ENCODE measurements around the gene DVL1. TPM values are rescaled to one million over a fixed set of nuclear protein-coding genes. Genes with fewer than 3 reads are reported as not detected.

Gene DVL1
- total RNA-seq, 1 experiment from 2014 or later: 107 TPM

DNA sequence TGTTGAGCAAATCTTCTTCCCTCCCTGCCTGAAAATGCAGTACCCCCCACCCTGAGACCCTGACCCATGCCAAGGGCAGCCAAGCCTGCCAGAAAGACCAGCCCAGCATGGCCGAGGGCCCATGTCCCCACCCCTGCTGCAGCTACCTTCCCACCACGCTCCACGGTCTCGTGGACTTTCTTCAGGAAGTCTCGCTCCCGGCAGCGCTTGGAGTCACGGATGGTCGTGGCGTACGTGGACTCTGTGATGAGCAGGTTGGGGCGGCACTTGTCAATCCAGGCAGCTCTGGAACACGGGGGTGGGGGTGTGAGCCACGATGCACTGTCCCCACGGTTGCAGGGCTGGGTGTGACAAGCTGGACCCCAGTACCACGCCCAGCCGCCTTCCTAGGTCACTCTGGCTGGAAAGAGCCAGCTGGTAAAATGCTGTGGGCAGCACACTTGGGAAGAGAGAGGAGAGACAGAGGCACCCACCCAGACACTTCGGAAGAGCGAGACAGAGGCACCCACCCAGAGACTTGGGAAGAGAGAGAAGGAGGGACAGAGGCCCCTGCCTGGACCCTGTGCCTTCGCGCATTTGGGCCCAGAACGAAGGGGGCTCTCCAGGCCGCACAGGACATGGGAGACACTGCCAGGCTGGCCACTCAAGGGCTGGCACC, 34.4 kb downstream of the DVL1 start:
- H3K4me3 ChIP-seq: no peak overlapping the region
- DNase-seq: no peak

GRCh38 chr1:1314237-1314586, 35.0 kb downstream of the DVL1 start:
- DNase-seq: no peak
- no peaks in the 10 kb centered on the region for H3K27me3 ChIP-seq
- no peaks in the 10 kb centered on the region for H3K9me3 ChIP-seq
- H3K36me3 ChIP-seq: peaks cover 74% of the 10 kb centered on the region
- H3K4me3 ChIP-seq: no peak overlapping the region

More for the DNA sequence above, 34.4 kb downstream of the DVL1 start:
- Histone ChIP-seq H3K27me3 (no peaks in the 10 kb centered on the region), H3K36me3 (peaks cover 72% of the 10 kb centered on the region), H3K9me3 (no peaks in the 10 kb centered on the region)

- Histone ChIP-seq H3K9me3 (no peaks in the 10 kb centered on the region), H3K27me3 (no peaks in the 10 kb centered on the region), H3K36me3 (peaks cover 69% of the 10 kb centered on the region), H3K4me3 (no peak overlapping the region)
- no peak for DNase-seq
Measured at GRCh38 chr1:1313500-1314236, 35.5 kb downstream of the DVL1 start.

DNA sequence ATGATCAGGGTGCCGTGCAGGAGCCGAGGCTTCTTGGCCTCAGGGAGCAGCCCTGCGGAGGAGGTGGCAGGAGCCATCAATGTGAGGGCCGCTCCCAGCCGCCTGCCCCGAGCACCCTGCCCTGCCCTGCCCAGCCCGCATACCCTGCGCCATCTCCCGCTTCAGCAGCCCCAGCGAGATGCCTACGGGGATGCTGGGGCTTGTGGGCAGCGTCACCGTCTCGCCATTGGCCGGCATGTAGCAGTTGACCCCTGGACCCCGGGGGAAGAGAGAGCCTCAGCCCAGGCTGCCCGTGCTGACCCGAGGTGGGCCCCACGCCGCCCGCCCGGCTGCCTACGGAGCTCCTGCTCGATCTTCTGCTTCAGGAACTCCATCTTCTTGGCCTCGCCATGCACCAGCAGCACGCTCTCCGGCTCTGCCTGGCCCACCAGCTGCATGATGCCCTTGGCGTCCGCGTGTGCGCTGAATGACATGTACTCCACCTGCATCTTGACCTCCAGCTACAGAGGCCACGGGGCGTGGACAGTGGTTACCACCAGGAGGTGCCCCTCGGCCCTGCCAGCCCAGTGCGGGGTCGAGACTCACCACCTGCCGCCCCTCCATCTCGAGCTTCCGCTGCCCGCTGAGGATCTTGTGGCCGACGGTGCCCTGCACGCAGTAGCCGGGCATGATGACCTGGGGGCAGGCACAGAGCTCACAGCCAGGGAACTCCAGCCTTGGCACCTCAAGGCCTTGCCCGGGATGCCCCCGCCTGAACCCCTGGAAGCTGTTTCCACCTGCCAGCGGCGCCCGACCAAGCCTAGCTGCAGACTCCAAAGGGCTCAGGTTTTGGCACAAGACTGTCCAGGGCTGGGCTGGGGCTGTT, 36.5 kb downstream of the DVL1 start:
- Histone ChIP-seq H3K36me3 (peaks cover 65% of the 10 kb centered on the region), H3K27me3 (no peaks in the 10 kb centered on the region), H3K4me3 (no peak overlapping the region), H3K9me3 (no peaks in the 10 kb centered on the region)
- no peak for DNase-seq

- Histone ChIP-seq H3K27me3 (no peaks in the 10 kb centered on the region), H3K4me3 (no peak overlapping the region), H3K36me3 (peaks cover 55% of the 10 kb centered on the region), H3K9me3 (no peaks in the 10 kb centered on the region)
- DNase-seq: no peak
Measured at GRCh38 chr1:1311107-1312104, 37.8 kb downstream of the DVL1 start.

DNA sequence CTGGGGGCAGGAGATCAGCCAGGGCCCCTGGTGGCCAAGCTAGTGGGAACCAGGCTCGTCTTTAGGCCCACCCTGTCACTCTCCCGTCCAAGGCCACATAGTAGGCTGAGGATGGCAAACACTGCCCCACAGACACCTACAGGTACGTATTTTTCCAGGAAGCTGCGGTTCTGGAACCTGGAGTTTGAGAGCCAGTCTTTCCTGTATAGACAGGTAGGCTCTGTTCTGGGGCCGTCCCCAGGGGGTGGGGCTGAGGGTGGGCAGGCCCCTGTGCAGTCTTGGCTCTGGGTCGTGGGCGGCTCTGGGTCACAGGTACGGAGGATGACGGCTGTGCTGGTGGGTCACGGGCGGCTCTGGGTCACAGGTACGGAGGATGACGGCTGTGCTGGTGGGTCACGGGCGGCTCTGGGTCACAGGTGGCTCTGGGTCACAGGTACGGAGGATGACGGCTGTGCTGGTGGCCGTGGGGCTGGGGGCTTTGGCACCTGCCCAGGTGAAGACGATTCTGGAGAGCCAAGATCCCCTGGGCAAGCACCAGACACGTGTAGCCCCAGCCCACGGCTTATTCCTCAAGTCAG, 38.7 kb downstream of the DVL1 start:
- DNase-seq: no peak
- no peaks in the 10 kb centered on the region for H3K27me3 ChIP-seq
- no peak overlapping the region for H3K4me3 ChIP-seq
- peaks cover 48% of the 10 kb centered on the region for H3K36me3 ChIP-seq
- no peaks in the 10 kb centered on the region for H3K9me3 ChIP-seq

- Histone ChIP-seq H3K36me3 (peaks cover 47% of the 10 kb centered on the region), H3K27me3 (no peaks in the 10 kb centered on the region), H3K9me3 (no peaks in the 10 kb centered on the region), H3K4me3 (no peak overlapping the region; the same call in 1 of the 2 replicates)
- no peak for DNase-seq
Measured at GRCh38 chr1:1310109-1310385, 39.2 kb downstream of the DVL1 start.

- Histone ChIP-seq H3K27me3 (no peaks in the 10 kb centered on the region), H3K4me3 (peak overlapping the region; percentile 65), H3K9me3 (no peaks in the 10 kb centered on the region), H3K36me3 (peaks cover 45% of the 10 kb centered on the region)
- no peak for DNase-seq
Measured at GRCh38 chr1:1309251-1310108, 39.7 kb downstream of the DVL1 start.

GRCh38 chr1:1308756-1309250, 40.4 kb downstream of the DVL1 start:
- Histone ChIP-seq H3K27me3 (no peaks in the 10 kb centered on the region), H3K36me3 (peaks cover 39% of the 10 kb centered on the region), H3K9me3 (no peaks in the 10 kb centered on the region), H3K4me3 (peak overlapping the region; percentile 65)
- DNase-seq: no peak

- Histone ChIP-seq H3K27me3 (no peaks in the 10 kb centered on the region), H3K36me3 (peaks cover 34% of the 10 kb centered on the region), H3K9me3 (no peaks in the 10 kb centered on the region), H3K4me3 (peak within 1 kb of the TSS; percentile 65)
- DNase-seq: peak; percentile 93
Measured at GRCh38 chr1:1307923-1308755, 41.1 kb downstream of the DVL1 start, which contains the start of the genes ACAP3 and PUSL1. ACAP3 (minus strand) TSS chr1:1307930; CDS start chr1:1307815, 115 bp downstream. PUSL1 (plus strand) TSS chr1:1308597; CDS start chr1:1308644, 47 bp downstream.

DNA sequence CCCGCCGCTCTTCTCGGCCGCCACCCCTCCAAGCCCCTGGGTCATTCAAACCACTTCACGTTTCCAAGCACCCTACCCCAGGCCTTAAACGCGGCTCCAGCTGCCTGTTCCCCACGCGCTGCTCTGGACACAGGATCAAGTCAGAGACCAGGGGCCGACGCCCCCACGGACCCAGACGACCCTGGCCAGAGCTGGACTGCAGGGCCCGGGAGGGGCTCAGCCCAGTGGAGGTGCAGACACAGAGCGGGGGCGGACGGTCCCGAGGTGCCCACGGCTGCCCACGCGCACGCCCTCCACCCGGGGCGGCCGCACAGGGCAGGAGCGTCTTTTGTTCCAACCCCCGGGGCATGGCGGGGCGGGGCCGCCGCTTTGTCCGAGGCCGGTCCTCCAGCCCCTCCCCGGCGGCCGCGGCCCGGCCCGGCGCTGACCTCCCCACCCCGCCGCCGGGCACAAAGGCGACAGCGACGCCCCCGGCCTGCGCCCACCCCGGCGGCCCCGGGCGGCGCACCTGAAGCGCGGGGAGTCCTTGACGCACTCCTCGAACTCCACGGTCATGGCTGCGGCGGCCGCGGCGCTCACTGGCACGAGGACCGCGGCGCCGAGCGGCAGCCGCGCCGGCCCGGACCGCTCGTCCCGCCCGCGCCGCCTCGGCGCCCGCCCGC, 41.8 kb downstream of the DVL1 start:
- DNase-seq: peak; percentile 60
- Histone ChIP-seq H3K36me3 (peaks cover 27% of the 10 kb centered on the region), H3K9me3 (no peaks in the 10 kb centered on the region), H3K4me3 (peak overlapping the region; percentile 65), H3K27me3 (no peaks in the 10 kb centered on the region)

- no peak for DNase-seq
- H3K27me3 ChIP-seq: no peaks in the 10 kb centered on the region
- H3K36me3 ChIP-seq: peaks cover 25% of the 10 kb centered on the region
- peak overlapping the region; percentile 65 for H3K4me3 ChIP-seq
- no peaks in the 10 kb centered on the region for H3K9me3 ChIP-seq
Measured at GRCh38 chr1:1306661-1307260, 42.5 kb downstream of the DVL1 start.

DNA sequence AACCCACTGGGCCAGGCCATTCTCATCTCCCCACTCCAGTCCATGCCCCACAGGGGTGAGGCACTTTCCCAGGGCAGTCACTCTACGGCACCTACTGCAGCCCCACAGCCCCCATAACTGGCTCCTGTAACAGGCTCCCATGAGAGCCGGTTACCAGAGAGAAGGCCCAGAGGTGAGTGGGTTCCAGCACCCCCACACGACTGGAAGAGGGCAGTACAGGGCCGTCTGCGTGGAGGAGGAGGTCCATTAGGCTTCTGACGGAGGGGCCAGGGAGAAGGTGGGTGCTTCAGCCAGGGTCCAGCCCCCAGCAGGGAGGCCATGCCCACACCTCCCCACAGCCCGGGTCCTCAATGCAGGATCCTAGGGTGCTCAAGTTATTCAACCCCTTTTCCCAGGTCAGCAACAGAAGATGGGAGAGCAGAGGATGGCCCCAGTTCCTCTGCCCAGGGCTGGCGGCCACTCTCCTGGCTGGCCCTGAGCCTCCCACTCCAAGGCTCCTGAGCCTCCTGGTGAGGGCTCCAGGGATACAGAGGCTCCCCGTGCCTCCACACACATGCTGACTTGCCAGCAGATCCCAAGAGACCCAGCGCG, 43.1 kb downstream of the DVL1 start:
- Histone ChIP-seq H3K27me3 (no peaks in the 10 kb centered on the region), H3K36me3 (peaks cover 19% of the 10 kb centered on the region), H3K9me3 (no peaks in the 10 kb centered on the region), H3K4me3 (peak overlapping the region; percentile 65)
- no peak for DNase-seq

Measured in MG63 (cell line).